ENCODE measurements around the gene SYNPO2.

DNA sequence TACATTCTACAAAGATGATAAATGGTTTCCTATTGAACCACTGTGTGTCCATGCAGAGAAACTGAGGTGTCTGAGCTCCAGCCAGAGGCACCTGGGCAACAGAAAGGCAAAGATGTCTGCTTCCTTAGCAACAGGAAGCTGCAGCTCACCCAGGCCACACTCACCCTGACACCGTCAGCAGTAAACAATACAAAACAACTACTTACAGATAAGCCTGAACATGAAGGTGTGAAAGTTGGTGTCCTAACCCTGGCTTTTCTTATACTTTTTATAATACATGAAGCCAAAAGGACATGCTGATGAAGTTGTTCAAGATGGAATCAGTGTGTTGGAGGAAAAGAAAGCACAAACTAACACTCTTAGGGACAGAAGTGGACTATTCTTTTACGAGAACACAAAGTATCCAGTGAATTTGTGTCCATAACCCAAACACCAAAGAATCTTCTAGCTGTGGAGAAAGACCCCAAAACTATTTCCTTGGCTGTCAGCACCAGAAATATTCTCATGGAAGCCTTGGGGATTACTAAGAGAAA lies 117.3 kb downstream of the SYNPO2 start:
- TF ChIP-seq, protein P1, sequence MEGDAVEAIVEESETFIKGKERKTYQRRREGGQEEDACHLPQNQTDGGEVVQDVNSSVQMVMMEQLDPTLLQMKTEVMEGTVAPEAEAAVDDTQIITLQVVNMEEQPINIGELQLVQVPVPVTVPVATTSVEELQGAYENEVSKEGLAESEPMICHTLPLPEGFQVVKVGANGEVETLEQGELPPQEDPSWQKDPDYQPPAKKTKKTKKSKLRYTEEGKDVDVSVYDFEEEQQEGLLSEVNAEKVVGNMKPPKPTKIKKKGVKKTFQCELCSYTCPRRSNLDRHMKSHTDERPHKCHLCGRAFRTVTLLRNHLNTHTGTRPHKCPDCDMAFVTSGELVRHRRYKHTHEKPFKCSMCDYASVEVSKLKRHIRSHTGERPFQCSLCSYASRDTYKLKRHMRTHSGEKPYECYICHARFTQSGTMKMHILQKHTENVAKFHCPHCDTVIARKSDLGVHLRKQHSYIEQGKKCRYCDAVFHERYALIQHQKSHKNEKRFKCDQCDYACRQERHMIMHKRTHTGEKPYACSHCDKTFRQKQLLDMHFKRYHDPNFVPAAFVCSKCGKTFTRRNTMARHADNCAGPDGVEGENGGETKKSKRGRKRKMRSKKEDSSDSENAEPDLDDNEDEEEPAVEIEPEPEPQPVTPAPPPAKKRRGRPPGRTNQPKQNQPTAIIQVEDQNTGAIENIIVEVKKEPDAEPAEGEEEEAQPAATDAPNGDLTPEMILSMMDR (conservative IDR thresholded peaks at IDR 0.05; ENCODE audit: low read depth, low read length): no peak
- no peak for TF ChIP-seq EZH2 (IDR thresholded peaks at IDR 0.05; ENCODE audit: low read length, unreplicated experiment)
